Fibroblast of skin of right quadriceps (primary cell): Measurements from ENCODE around the gene ZBTB11.
A peak's percentile ranks its signal among the peaks of the same experiment; 100 is the strongest.
"Not testable (repeated sequence)": the region's sequence is repeated elsewhere in the genome, so short reads cannot be mapped to it uniquely, and the experiment has no call there.

Experiments
- DNase-seq: peaks from one replicate; pipeline ENCODE4 v3.0.0-alpha.2; 2013

The ZBTB11 gene

DNA sequence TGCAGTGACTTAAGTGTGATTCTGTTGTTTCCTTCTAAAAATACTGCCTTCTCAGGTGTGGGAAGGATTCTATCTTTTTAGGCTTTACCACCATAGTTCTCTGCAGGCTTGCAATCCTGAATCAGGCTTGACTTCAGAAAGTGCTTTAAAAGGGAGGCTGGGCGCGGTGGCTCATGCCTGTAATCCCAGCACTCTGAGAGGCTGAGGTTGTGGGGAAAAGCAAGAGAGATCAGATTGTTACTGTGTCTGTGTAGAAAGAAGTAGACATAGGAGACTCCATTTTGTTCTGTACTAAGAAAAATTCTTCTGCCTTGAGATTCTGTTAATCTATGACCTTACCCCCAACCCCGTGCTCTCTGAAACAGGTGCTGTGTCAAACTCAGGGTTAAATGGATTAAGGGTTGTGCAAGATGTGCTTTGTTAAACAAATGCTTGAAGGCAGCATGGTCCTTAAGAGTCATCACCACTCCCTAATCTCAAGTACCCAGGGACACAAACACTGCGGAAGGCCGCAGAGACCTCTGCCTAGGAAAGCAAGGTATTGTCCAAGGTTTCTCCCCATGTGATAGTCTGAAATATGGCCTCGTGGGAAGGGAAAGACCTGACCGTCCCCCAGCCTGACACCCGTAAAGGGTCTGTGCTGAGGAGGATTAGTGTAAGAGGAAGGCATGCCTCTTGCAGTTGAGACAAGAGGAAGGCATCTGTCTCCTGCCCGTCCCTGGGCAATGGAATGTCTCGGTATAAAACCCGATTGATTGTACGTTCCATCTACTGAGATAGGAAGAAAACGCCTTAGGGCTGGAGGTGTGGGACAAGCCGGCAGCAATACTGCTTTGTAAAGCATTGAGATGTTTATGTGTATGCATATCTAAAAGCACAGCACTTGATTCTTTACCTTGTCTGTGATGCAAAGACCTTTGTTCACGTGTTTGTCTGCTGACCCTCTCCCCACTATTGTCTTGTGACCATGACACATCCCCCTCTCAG lies 15.0 kb upstream of the ZBTB11 start:
- DNase-seq = not testable (repeated sequence)

DNA sequence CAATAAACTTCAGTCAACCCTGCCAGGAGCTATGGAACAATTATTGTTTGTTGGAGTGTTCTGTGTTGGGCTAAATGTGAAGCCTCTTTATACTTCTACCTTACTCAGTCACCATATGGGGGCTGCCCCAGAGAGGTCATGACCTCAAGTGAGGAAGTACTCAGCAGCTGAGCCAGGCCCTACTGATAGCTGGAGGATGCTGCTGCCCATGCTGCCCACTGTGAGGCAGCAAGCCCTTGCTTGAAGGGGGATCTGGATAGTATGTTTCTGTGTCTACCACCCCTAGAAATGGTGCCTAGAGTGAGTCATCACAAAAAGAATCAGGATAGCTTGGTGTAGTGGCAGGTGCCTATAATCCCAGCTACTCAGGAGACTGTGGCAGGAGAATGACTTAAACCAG lies 14.0 kb upstream of the ZBTB11 start:
- DNase-seq = no peak

DNA sequence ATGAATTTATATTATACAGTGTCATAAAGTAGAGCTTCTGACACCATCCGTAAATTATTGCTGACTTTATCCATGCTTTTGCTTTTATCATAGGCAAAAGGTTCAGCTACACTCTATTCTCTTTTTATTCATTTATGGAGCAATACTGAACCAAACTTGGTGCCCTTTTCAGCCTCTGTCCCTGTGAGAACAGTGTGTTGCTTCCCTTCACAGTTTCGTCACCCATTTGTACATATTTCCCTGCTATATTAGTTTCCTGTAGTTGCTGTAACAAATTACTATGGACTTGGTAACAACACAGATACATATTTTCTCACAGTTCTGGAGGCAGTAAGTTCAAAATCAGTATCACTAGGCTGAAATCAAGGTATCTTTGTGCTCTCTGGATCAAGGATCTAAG lies 12.4 kb upstream of the ZBTB11 start:
- no peak for DNase-seq

DNA sequence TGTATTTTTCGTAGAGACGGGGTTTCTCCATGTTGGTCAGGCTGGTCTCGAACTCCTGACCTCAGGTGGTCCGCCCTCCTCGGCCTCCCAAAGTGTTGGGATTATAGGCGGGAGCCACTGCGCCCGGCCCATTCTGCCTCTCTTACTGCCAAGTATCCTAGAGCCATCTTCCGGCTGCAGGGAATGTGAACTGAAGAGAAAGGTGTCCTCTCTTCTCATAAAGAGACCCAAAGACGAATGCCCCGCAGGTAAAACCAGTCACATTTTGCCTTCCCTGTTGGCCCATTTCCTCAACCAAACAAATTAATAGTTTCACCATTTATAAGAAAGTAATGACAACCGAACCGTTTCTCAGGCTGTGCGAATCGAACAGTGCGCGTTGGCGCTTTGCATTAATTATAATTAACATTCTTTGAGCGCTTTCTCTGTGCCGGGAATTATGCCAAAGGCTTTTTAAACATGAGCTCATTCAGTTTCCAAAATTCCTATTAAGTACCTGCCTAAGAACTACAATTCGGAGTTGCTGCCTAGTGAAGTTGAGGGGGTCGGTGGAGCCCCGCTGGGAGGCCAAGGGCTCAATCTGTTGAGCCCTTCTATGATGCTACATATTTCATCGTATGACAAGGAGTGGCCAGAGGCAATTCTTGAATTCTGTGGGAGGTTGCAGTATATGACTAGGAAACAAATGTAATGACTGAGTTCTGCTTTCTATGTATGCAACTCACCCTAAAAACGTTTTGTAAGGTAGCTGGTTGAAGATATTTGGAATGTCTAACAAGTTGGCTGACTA lies 10.4 kb upstream of the ZBTB11 start:
- DNase-seq = peak; percentile 38

DNA sequence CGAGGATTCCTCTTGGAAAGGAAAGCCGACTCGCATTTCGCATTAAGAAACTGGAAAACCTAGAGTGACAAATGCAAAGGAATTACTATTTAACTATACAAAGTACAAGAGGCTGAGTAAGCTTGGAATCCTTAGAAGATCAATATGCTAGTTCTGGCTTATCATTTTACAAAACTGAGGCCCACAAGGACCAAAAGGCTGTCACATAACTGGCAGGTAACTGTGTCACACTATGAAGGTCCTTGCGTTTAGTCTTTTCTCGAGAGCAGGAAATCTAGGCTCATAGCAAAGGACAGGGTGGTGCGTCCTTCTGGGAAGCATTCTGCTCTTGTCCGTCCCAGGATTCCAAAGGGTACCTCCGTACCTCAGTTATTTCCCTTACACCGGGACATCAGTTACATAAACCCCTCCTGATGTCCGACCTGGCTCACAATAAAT lies 9.0 kb upstream of the ZBTB11 start:
- no peak for DNase-seq

DNA sequence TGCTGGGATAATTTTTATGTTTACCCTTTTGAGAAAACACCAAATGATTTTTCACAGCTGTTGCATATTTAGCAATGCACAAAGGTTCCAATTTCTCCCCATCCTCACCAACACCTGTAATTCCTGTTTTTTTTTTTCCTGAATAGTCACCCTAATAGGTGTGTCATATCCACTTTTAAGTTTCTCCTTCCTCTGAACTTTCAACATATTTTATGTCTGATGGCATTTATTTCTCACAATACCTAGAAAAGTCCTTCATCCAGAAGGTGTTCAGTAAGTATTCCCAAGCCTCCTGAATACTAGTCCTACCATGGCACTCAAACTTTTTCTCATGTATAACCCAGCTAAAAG lies 8.1 kb upstream of the ZBTB11 start:
- DNase-seq = no peak

DNA sequence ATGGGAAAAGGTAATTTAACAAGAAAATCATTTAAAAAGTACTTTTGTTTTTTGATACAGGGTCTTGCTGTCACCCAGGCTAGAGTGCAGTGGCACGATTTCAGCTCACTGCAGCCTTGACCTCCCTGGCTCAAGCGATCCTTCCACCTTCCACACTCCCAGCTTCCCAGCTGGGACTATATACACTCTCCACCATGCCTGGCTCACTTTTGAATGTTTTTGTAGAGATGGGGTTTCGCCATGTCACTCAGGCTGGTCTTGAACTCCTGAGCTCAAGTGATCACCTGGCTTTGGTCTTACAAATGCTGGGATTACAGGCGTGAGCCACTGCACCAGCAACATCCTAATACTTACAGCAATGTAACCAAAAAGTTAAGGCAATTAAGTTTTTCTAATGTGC lies 3.5 kb upstream of the ZBTB11 start:
- no peak for DNase-seq

DNA sequence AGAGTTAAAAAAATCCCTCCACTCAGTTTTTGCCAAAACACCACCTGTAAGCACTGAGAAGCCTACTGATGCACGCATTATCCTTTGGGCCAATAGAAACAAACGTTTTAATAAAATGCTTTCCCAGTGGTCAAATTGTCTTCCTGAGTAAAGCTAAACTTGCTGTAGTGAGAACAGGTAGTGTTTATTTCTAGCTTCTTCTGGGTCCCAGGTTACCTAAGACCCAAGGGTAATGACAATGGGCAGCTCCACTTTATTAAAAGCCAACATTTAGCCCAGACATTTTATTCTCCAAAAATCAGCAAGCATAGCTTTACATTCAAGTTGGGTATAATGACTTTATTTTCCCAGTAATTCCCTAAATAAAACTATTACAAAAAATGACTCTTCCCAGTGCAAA lies 1.9 kb upstream of the ZBTB11 start:
- not testable (repeated sequence) for DNase-seq

DNA sequence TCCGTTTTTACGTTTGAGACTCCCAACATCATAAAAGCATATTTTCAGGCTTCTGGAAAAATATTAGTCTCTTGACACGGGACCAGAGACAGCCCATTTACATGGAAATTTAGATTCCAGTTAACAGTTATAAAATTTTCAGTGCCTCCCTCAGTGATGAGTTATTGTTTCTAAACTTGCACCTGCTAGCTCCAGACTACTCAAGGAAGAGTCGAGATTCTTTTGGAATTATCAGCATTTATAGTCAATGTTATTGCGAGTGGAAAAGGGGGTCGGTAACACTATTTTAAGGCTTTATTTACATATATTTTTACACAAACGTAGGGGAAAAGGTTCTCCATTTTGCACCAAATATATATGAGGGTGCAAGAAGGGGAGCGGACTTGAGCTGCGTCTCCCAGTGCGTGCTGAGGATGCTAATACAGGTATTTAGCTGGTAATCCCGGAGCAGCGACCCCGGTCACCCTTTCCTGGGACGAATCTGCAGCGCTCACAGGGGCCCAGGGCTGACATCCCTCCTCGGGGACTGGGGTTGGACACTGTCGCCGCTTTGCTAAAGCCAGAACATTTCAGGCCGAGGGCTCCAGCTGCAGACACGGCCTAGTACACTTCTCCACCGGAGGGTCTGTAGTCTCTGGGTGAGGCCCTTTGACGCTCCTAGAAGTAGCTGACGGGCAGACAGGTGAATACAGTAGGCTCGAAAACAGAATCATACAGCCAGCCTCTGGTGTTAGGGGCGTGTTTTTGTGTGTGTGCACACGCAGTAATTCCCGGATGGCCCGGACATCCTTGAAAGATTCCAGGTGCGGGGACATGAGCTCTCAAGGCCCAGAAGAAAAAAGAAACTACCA lies 729 bp upstream of the ZBTB11 start:
- no peak for DNase-seq

DNA sequence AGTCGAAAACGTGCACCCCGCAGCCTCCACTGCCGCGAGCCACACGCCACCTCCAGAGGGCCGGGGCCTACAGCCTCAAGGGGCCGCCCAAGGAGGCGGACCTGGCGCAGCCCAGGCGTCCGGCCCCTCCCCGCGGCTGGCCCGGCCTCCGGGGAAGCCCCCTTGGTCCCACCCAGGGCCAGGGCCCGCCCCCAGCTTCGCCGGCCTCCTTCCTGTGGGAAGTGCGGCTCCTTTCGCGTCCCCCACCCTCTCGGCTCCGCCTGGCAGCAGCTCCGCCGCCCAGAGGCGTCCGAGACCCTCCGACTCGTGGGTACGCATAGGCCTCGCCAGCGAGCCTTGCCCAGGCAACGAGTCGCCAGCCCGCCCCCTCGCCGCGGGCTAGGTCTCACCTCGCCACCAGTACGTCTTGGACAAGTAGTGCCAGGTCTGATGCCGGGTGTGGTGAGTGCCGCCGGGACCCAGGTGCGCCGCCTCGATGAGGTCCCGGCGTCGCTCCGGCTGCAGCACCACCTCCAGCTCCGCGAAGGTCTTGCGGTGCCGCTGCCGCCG lies 642 bp downstream of the ZBTB11 start:
- peak; percentile 97 for DNase-seq

DNA sequence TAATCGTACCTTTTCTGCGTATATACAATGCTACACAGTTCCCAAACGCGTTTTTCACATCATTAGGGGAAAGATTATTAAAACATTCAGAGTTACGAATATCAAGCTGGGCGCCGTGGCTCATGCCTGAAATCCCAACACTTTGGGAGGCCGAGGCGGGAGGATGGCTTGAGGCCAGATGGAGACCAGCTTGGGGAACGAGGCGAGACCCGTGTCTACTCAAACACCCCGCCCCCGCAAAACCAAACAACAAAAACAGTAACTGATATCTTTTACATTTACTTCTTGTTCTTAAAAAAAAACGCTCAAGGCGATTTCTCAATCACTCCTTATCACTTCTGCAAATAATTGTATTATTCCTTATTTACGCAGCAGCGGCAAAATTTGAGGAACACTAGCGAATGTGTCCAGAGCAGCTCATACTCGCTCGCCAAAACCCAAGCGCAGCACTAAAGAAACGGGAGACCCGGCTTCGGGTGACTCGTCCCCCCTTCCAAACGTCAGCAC lies 1.2 kb downstream of the ZBTB11 start:
- no peak for DNase-seq

DNA sequence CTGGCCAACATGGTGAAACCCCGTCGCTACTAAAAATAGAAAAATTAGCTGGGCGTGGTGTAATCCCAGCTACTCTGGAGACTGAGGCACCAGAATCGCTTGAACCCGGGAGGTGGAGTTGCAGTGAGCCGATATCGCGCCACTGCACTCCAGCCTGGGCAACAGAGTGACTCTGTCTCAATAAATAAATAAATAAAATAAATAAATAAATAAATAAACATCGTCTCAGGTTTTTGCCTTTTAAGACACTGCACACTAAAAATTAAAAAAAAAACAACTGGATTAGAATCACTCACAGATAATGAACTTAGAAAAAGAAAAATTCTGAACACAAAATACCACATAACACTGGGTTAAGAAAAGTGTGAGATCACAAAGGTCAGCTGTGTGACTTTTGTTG lies 2.4 kb downstream of the ZBTB11 start:
- DNase-seq = no peak

DNA sequence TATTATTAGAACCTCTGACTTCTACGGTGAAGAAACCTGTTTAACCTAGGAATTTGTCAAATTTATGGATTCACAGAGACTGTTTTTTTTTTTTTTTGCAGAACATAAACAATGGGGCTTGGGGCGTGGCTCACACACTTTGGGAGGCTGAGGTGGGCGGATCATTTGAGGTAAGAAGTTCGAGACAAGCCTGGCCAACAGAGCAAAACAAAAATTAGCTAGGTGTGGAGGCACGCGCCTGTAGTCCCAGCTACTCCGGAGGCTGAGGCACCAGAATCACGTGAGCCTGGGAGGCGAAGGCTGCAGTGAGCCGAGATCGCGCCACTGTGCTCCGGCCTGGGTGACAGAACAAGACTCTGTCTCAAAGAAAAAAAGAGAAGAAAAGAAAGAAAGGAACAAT lies 3.0 kb downstream of the ZBTB11 start:
- DNase-seq = no peak

DNA sequence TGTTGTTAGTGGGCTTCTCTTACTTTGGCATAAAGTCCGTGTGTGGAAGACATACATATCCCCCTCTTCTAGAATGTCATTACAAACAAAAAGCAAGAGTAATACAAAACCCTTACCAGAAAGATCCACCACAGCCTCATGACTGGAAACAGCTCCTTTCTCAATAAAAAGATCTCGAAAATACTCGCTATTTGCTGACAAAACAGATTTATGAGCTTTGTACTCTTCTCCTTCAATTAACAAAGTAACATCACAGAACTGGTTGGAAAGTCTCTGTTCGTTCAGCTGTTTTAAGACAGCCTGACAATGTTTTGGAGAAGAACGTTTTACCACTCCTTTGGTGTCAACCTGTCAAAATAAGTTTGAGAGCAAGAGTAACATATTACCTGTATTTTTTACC lies 5.9 kb downstream of the ZBTB11 start:
- no peak for DNase-seq

DNA sequence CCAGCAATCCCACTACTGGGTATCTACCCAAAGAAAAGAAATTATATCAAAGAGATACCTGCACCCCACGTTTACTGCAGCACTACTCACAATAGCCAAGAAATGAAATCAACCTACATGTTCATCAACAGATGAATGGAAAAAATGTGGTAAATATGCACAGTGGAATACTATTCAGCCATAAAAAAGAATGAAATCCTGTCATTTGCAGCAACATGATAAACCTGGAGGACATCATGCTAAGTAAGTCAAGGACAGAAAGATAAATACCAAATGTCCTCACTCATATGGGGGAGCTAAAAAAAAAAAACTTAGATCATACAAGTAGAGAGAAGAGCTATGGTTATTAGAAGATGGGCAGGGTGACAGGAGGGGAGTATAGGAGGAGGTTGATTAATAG lies 9.1 kb downstream of the ZBTB11 start:
- no peak for DNase-seq

DNA sequence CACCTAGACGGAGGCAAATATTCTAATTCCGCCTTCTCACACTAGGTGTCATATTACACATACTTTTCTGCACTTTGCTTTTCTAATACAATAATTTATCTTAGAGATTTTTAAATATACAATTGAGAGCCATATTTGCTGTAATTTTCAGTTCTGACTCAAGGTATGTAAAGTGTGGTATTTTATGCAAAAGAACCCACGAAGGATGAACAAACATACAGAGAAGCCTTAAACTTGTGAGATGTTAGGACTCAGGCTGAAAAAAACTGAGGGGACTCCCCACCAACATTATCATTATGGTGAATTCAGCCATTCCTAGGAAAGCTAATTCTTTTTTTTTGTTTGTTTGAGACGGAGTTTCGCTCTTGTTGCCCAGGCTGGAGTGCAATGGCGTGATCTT lies 9.6 kb downstream of the ZBTB11 start:
- DNase-seq = no peak

DNA sequence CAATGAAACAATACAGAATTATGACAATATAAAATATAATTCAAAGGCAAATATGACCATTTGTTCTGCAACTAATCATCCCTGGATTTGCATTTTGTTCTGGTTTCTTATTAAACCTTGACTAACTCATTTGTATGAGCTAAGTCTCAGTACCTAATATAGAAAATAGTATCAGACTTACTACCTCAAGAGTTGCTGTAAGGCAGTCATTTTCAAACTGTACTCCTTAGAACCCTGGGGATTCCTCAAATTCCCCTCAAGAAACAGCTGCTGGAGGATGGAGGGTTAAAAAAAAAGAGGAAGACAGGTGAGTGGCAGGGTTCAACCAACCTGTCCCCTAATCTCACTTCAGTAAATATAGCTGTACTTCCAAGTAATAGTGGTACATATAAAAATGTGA lies 11.1 kb downstream of the ZBTB11 start:
- no peak for DNase-seq

DNA sequence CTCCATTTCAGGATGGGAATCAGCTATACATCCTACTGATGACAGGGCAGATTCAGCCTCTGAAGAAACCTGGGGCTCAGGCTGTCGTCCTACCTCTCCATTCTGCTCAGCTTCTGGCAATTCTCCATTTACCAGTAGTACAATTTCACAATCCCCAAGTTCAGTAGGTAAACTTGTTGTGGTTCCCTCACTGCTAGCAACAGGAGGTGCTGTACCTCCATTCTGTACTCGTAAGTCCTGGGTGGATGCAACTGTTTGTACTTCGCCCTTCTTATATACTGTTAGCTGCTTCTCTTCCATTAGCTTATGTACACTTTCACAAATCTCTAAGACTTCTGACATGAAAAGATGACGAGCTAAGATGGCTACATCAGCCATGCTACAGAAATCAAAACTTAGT lies 11.6 kb downstream of the ZBTB11 start:
- DNase-seq = no peak

DNA sequence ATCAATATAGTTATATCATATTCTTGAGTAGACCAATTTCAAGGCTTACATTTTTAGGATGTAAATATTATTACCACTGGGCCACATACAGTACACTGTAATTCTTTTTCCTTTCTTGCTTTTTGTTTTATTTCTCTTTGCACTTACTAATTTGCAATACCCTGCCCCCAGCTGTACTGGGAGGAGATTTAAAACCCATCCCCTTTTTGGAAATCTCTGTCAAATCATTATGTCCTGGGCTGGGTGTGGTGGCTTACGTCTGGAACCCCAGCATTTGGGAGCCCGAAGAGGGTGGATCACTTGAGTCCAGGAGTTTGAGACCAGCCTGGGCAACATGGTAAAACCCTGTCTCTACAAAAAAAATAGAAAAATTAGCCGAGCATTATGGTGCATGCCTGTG lies 16.2 kb downstream of the ZBTB11 start:
- no peak for DNase-seq

DNA sequence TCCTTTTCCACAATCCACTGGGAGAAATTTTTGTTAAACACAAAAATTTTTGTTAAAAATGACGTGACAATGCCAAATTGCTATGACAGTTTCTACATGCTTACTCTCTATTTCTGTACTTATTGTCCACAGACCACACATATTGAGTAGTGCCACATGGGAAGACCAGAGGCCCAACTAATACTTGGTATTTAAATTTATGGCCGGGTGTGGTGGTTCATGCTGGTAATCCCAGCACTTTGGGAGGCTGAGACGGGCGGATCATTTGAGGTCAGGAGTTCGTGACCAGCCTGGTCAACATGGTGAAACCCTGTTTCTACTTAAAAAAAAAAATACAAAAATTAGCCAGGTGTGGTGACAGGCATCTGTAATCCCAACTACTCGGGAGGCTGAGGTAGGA lies 20.3 kb downstream of the ZBTB11 start:
- no peak for DNase-seq

DNA sequence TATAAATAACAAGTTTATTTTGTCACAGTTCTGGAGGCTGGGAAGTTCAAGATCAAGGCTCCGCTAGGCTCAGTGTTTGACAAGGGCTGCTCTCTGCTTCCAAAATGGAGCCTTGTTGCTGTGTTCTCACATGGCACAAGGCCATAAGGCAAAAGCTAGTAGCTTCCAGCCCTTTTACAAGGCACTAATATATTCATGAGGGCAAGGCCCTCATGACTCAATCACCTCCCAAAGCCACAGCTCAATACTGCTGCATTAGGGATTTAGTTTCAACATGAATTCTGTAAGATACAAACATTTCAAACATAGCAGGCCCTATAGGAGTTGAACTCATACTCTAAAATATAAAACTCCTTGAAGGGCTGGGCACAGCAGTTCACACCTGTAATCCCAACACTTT lies 30.2 kb downstream of the ZBTB11 start:
- DNase-seq = peak; percentile 4

DNA sequence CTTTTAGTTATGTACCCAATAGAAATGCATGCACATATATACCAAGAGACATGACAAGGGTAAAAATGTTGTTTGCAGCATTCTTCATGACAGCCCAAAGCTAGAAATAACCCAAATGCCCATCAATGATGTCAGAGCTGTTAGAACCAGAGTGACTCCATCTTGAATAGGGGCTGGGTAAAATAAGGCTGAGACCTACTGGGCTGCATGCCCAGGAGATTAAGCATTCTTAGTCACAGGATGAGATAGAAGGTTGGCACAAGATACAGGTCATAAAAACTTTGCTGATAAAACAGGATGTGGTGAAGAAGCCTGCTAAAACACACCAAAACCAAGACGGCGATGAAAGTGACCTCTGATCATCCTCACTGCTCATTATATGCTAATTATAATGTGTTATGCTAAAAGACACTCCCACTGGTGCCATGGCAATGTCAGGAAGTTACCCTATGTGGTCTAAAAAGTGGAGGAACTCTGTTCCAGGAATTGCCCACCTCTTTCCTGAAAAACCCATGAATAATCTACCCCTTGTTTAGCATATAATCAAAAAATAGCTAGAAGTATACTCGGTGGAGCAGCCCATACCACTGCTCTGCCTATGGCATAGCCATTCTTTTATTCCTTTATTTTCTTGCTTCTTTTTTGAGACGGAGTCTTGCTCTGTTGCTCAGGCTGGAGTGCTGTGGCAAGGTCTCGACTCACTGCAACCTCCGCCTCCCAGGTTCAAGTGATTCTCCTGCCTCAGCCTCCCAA lies 32.9 kb downstream of the ZBTB11 start:
- peak; percentile 92 for DNase-seq
